ENCODE results near the gene CLEC4M.

- TF ChIP-seq CTCF (conservative IDR thresholded peaks at IDR 0.05 in 1 of 2, IDR thresholded peaks at IDR 0.05 in 1 of 2; ENCODE audit: low read depth in 1 of 2, low read length in 2 of 2) = no peak
- no peak for TF ChIP-seq EZH2 (IDR thresholded peaks at IDR 0.05; ENCODE audit: low read length, missing control alignments)
Observed at GRCh38 chr19:7773841-7774240, 10.8 kb downstream of the CLEC4M start.
